GM19324 (cell line): ENCODE measurements around the gene ATP1B1.
A peak's percentile ranks its signal among the peaks of the same experiment; 100 is the strongest.
"Not testable (repeated sequence)": the region's sequence is repeated elsewhere in the genome, so short reads cannot be mapped to it uniquely, and the experiment has no call there.

Experiments used
- ATAC-seq: cut with Tn5 transposase; IDR thresholded peaks from one replicate; pipeline ENCODE4 v1.9.1; 2021; ENCODE audit warnings: mild to moderate bottlenecking, moderate library complexity; ENCODE audit not compliant: unreplicated experiment, low FRiP score

ATP1B1 gene

GRCh38 chr1:169138866-169139670, 32.6 kb downstream of the ATP1B1 start:
- no peak for ATAC-seq

GRCh38 chr1:169141356-169141755, 34.9 kb downstream of the ATP1B1 start:
- no peak for ATAC-seq

- no peak for ATAC-seq
These were observed 35.6 kb downstream of the ATP1B1 start for GRCh38 chr1:169142129-169142528.

GRCh38 chr1:169143346-169143745, 36.9 kb downstream of the ATP1B1 start:
- ATAC-seq = no peak

- no peak for ATAC-seq
These were observed 37.5 kb downstream of the ATP1B1 start for GRCh38 chr1:169143984-169144383.

- ATAC-seq = no peak
These were observed 38.6 kb downstream of the ATP1B1 start for GRCh38 chr1:169144941-169145626.

- ATAC-seq = no peak
These were observed 40.2 kb downstream of the ATP1B1 start for GRCh38 chr1:169146576-169147214.

- peak; percentile 58 for ATAC-seq
These were observed 42.2 kb downstream of the ATP1B1 start for GRCh38 chr1:169148472-169149252.

- no peak for ATAC-seq
These were observed 43.2 kb downstream of the ATP1B1 start for GRCh38 chr1:169149555-169150286.

- no peak for ATAC-seq
These were observed 44.3 kb downstream of the ATP1B1 start for GRCh38 chr1:169150641-169151337.

- no peak for ATAC-seq
These were observed 44.9 kb downstream of the ATP1B1 start for GRCh38 chr1:169151338-169151837.

- ATAC-seq = no peak
These were observed 49.2 kb downstream of the ATP1B1 start for GRCh38 chr1:169155675-169156074.

GRCh38 chr1:169156580-169156979, 50.1 kb downstream of the ATP1B1 start:
- no peak for ATAC-seq

- no peak for ATAC-seq
These were observed 54.5 kb downstream of the ATP1B1 start for GRCh38 chr1:169160845-169161495.

GRCh38 chr1:169161496-169162194, 55.2 kb downstream of the ATP1B1 start:
- peak; percentile 68 for ATAC-seq

GRCh38 chr1:169163059-169163458, 56.6 kb downstream of the ATP1B1 start:
- no peak for ATAC-seq

GRCh38 chr1:169175461-169175860, 69.0 kb downstream of the ATP1B1 start:
- no peak for ATAC-seq

- ATAC-seq = not testable (repeated sequence)
These were observed 72.9 kb downstream of the ATP1B1 start for GRCh38 chr1:169179431-169179830.
